Bone marrow (tissue), 2 donors: ENCODE results near the gene RASA2.

Experiments used
- DNase-seq, 2 donors: peaks; one replicate each; lab custom pipeline; 2025; lab: John Stamatoyannopoulos, UW

The RASA2 gene

GRCh38 chr3:141646760-141647561 lies 160.1 kb downstream of the RASA2 start:
- peak in 1 of 2 donors; percentile 11 for DNase-seq

- DNase-seq = no peak
Measured at GRCh38 chr3:141647562-141647915, 160.7 kb downstream of the RASA2 start.

- DNase-seq = no peak
Measured at GRCh38 chr3:141648055-141648910, 161.5 kb downstream of the RASA2 start.

- DNase-seq = no peak
Measured at GRCh38 chr3:141649871-141650270, 163.0 kb downstream of the RASA2 start.

GRCh38 chr3:141650783-141651182 lies 164.0 kb downstream of the RASA2 start:
- no peak for DNase-seq

- DNase-seq = no peak
Measured at GRCh38 chr3:141651409-141651808, 164.6 kb downstream of the RASA2 start.

- DNase-seq = no peak
Measured at GRCh38 chr3:141652349-141652748, 165.5 kb downstream of the RASA2 start.

- no peak for DNase-seq
Measured at GRCh38 chr3:141653847-141654246, 167.0 kb downstream of the RASA2 start.

GRCh38 chr3:141655801-141656200 lies 169.0 kb downstream of the RASA2 start:
- DNase-seq = no peak

- no peak for DNase-seq
Measured at GRCh38 chr3:141656771-141657170, 169.9 kb downstream of the RASA2 start.

- DNase-seq = no peak
Measured at GRCh38 chr3:141657516-141657915, 170.7 kb downstream of the RASA2 start.

- DNase-seq = no peak
Measured at GRCh38 chr3:141659821-141660613, 173.2 kb downstream of the RASA2 start.

- DNase-seq = no peak
Measured at GRCh38 chr3:141660614-141660947, 173.8 kb downstream of the RASA2 start.

- DNase-seq = no peak
Measured at GRCh38 chr3:141661229-141662196, 174.7 kb downstream of the RASA2 start.

GRCh38 chr3:141663993-141664392 lies 177.2 kb downstream of the RASA2 start:
- DNase-seq = no peak
